T-cell (primary cell): ENCODE data around the gene AGTRAP. TPM values are rescaled to one million over a fixed set of nuclear protein-coding genes. Genes with fewer than 3 reads are reported as not detected.

Experiments
- ATAC-seq, 4 experiments: fragments of 200-7000 bp in 3 of 4; fragments of 150-1000 bp in 1 of 4; cut with Tn5 transposase; replicated peaks in 1 of 4; 1 replicate in 3 of 4; 2 replicates in 1 of 4; pipeline ENCODE4 v1.10.0; 2021; ENCODE audit warnings: moderate library complexity in 3 of 4, mild to moderate bottlenecking in 2 of 4, moderate number of reproducible peaks in 1 of 4
- CTCF ChIA-PET, 2 donors: fragments of 300-600 bp; sonication (Branson Sonifier 250); formaldehyde crosslinking; loops; one replicate each; lab custom pipeline; 2022; ENCODE audit warnings: antibody characterized with exemption in 2 of 2; lab: Charles Lee
- POLR2A ChIA-PET, 2 donors: fragments of 300-600 bp; sonication (Branson Sonifier 250); formaldehyde crosslinking; loops; one replicate each; lab custom pipeline; 2022; ENCODE audit warnings: antibody characterized with exemption in 2 of 2; lab: Charles Lee
- DNase-seq, 35 experiments: peaks; one replicate each; pipeline versions ENCODE4 v3.0.0 to v3.0.0-alpha.2; 2013 to 2023
- H3K27ac ChIP-seq: one replicate; pipeline ENCODE4 v1.5.1; 2013; ENCODE audit warnings: low read length
- H3K27me3 ChIP-seq, 2 experiments: replicated peaks in 1 of 2; 1 replicate in 1 of 2; 2 replicates in 1 of 2; pipeline versions ENCODE4 v1.6.1 to v1.7.0; 2013; ENCODE audit warnings: low read length in 1 of 2, mixed read lengths in 1 of 2; ENCODE audit not compliant: control insufficient read depth in 2 of 2, insufficient read depth in 2 of 2; ENCODE audit errors: extremely low read depth in 1 of 2
- H3K36me3 ChIP-seq, 2 donors: 1 replicate in 1 of 2; 2 replicates in 1 of 2; pipeline versions ENCODE4 v1.6.1 to v1.7.0; 2013; ENCODE audit warnings: low read length in 1 of 2; ENCODE audit not compliant: control insufficient read depth in 2 of 2, insufficient read depth in 1 of 2; ENCODE audit errors: extremely low read depth in 1 of 2
- H3K4me1 ChIP-seq, 2 experiments: 1 replicate in 1 of 2; 2 replicates in 1 of 2; pipeline versions ENCODE4 v1.6.1 to v1.7.0; 2013; ENCODE audit warnings: low read length in 2 of 2, mixed read lengths in 1 of 2; ENCODE audit not compliant: insufficient read depth in 2 of 2, control insufficient read depth in 1 of 2; ENCODE audit errors: extremely low read depth in 1 of 2
- H3K4me3 ChIP-seq, 2 donors: 1 replicate in 1 of 2; 2 replicates in 1 of 2; pipeline versions ENCODE4 v1.5.1 to v1.7.0; 2013; ENCODE audit warnings: mild to moderate bottlenecking in 2 of 2, low read length in 1 of 2, moderate library complexity in 1 of 2; ENCODE audit not compliant: control insufficient read depth in 1 of 2; ENCODE audit errors: extremely low read depth in 1 of 2
- H3K9me3 ChIP-seq: 2 replicates; pipeline ENCODE4 v1.7.0; 2013
- H3K27ac Mint-ChIP-seq, 2 donors: one replicate each; pipeline ENCODE4 v1.8.0; 2020 to 2021; ENCODE audit warnings: mild to moderate bottlenecking in 2 of 2, mixed read lengths in 2 of 2
- H3K27me3 Mint-ChIP-seq, 2 donors: one replicate each; pipeline ENCODE4 v1.8.0; 2021 to 2022; ENCODE audit warnings: mixed read lengths in 2 of 2
- H3K36me3 Mint-ChIP-seq: one replicate; pipeline ENCODE4 v1.8.0; 2021; ENCODE audit warnings: mixed read lengths
- H3K4me1 Mint-ChIP-seq, 3 donors: one replicate each; pipeline ENCODE4 v1.8.0; 2020 to 2022; ENCODE audit warnings: mixed read lengths in 3 of 3, mild to moderate bottlenecking in 1 of 3
- H3K4me3 Mint-ChIP-seq, 3 donors: one replicate each; pipeline ENCODE4 v1.8.0; 2020 to 2022; ENCODE audit warnings: mild to moderate bottlenecking in 3 of 3, mixed read lengths in 3 of 3, moderate library complexity in 3 of 3
- H3K9me3 Mint-ChIP-seq, 3 donors: one replicate each; pipeline ENCODE4 v1.8.0; 2020 to 2022; ENCODE audit warnings: mixed read lengths in 3 of 3
- WGBS: methylation state at CpG from one replicate; pipeline ENCODE4 v1.1.5; 2013; ENCODE audit warnings: missing lambda C conversion rate; ENCODE audit not compliant: insufficient coverage; 5-methylcytosine and 5-hydroxymethylcytosine counted together
- total RNA-seq, 35 experiments: library from RNA in 6 of 35; stranded (reverse) in 6 of 35; fragments of 120-200 nt in 1 of 35; gene quantifications; one replicate each; pipeline versions ENCODE4 v1.2.1 to v1.2.4 and lab custom pipeline; 2013 to 2026

The AGTRAP gene
- total RNA-seq, 5 donors from 2014 or later (not counting 1 experiment from before 2014, with no cell fraction given), result 15.8 to 30.4 (median 19.5) TPM

DNA sequence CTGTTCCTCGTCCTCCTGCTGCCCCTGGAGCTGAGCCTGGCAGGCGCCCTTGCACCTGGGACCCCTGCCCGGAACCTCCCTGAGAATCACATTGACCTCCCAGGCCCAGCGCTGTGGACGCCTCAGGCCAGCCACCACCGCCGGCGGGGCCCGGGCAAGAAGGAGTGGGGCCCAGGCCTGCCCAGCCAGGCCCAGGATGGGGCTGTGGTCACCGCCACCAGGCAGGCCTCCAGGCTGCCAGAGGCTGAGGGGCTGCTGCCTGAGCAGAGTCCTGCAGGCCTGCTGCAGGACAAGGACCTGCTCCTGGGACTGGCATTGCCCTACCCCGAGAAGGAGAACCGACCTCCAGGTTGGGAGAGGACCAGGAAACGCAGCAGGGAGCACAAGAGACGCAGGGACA is 29.6 kb upstream of the AGTRAP start:
- no peak overlapping the region for H3K27ac Mint-ChIP-seq
- H3K4me3 Mint-ChIP-seq, result no peak overlapping the region
- no peaks in the 10 kb centered on the region for H3K4me1 Mint-ChIP-seq
- ChIA-PET POLR2A (interaction anchor here in 1 of 2 donors (0.5 kb wide), 1 partner anchor 198 kb away, joined by 4 read pairs; no protein-coding TSS in a partner anchor), CTCF (no interaction called here)
- peaks cover 5 to 54% of the 10 kb centered on the region in 2 experiments for H3K27me3 ChIP-seq
- H3K27ac ChIP-seq, result no peak overlapping the region
- no peaks in the 10 kb centered on the region for H3K36me3 ChIP-seq
- H3K9me3 ChIP-seq, result no peaks in the 10 kb centered on the region
- H3K4me1 ChIP-seq, result peaks cover 0 to 5% of the 10 kb centered on the region in 2 experiments
- H3K36me3 Mint-ChIP-seq, result no peaks in the 10 kb centered on the region
- ATAC-seq (no peak), DNase-seq (no peak)
- WGBS, result 80% methylated on average over 14 of the region's 14 CpGs
- H3K4me3 ChIP-seq, result no peak overlapping the region
- H3K27me3 Mint-ChIP-seq, result peaks cover 7 to 8% of the 10 kb centered on the region in 2 donors
- H3K9me3 Mint-ChIP-seq, result no peaks in the 10 kb centered on the region

DNA sequence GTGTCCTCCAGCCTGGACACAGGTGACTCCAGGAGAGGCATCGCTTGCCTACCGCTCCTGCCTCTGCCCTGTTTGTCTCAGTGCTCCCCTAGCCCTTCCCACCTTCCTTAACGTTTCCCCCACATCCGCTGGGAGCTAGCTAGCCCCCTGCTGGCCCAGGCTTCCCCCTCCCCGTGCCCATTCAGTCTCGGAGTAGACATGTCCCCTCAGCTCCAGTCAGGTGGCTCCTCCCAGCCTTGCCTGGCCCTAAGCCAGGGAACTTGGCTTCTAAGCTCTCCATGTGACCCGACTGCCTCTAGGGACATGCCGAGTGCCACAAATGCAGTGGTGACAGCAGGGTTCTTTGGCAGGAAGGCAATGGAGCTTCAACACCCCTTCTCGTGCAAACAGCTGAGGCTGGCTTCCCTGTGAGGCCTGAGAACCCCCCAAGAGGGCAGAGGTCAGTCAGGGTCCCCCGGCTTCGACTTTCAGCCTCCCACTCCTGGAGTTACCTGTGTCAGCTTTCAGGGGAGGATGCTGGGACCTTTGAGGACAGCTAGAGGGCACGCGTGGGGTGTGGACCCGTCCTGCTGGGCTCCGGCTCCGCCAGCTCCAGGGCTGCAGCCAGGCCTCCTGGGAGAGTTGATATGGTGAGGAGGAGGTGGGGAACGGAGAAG is 28.2 kb upstream of the AGTRAP start:
- CTCF ChIA-PET, result interaction anchor here in 1 of 2 donors (0.5 to 0.9 kb wide), 3 partner anchors 44 to 476 kb away, joined by 3 to 4 read pairs (median 3); partner anchors contain the start of gene FBXO6
- H3K36me3 Mint-ChIP-seq, result no peaks in the 10 kb centered on the region
- no peak for DNase-seq
- no peak overlapping the region for H3K4me3 ChIP-seq
- H3K9me3 ChIP-seq, result no peaks in the 10 kb centered on the region
- no peak overlapping the region for H3K4me3 Mint-ChIP-seq
- H3K4me1 Mint-ChIP-seq, result no peaks in the 10 kb centered on the region
- ATAC-seq, result no peak
- no peaks in the 10 kb centered on the region for H3K36me3 ChIP-seq
- H3K9me3 Mint-ChIP-seq, result no peaks in the 10 kb centered on the region
- 66% methylated on average over 16 of the region's 17 CpGs for WGBS
- no peak overlapping the region for H3K27ac ChIP-seq
- H3K27me3 ChIP-seq, result peaks cover 2 to 55% of the 10 kb centered on the region in 2 experiments
- peaks cover 5 to 10% of the 10 kb centered on the region in 2 donors for H3K27me3 Mint-ChIP-seq
- POLR2A ChIA-PET, result no interaction called here
- no peak overlapping the region for H3K27ac Mint-ChIP-seq
- peaks cover 0 to 7% of the 10 kb centered on the region in 2 experiments for H3K4me1 ChIP-seq

DNA sequence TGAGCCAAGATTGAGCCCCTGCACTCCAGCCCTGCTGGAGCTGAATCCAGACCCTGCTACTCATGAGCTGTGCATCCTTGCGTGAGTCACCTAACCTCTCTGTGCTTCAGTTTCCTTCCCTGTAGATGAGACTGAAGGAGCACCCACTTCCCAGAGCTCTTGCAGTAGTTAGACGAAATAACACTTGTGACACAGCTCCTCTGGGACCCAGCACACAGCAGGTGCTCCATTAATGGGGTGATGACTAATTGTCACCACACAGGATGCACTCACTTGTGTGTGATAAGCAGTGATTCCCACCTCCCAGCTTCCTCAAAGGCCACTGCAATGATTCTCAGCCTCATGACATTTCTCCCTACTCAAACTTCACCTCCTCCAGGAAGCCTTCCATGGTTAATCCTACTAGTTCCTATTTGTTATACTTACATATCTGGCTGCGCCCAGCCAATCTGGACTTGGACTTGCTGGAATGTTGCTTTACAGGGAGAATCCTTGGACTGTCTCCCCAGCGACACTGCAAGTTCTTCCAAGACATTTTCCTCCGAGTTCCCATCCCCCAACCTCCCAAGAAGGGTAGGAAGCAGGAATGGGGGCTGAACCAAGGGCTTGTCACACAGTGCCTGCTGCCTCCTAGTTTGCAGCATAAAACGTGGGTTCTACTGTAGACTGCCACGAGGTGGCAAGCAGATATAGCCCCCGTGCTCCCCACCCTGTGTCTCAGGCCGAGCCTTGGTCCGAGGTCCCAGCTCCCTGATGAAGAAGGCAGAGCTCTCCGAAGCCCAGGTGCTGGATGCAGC is 27.2 kb upstream of the AGTRAP start:
- H3K9me3 Mint-ChIP-seq, result no peaks in the 10 kb centered on the region
- no peaks in the 10 kb centered on the region for H3K36me3 Mint-ChIP-seq
- no peaks in the 10 kb centered on the region for H3K4me1 Mint-ChIP-seq
- no peak for ATAC-seq
- 70% methylated on average over 7 of the region's 11 CpGs for WGBS
- ChIA-PET POLR2A (no interaction called here), CTCF (interaction anchor here in 1 of 2 donors (0.9 kb wide), 1 partner anchor 45 kb away, joined by 4 read pairs; the partner anchor contains the start of gene FBXO6)
- DNase-seq, result no peak
- no peak overlapping the region for H3K4me3 Mint-ChIP-seq
- Histone ChIP-seq H3K27me3 (peaks cover 2 to 46% of the 10 kb centered on the region in 2 experiments), H3K4me3 (no peak overlapping the region), H3K36me3 (no peaks in the 10 kb centered on the region), H3K27ac (no peak overlapping the region), H3K4me1 (peaks cover 0 to 7% of the 10 kb centered on the region in 2 experiments), H3K9me3 (no peaks in the 10 kb centered on the region)
- peaks cover 0 to 5% of the 10 kb centered on the region in 2 donors for H3K27me3 Mint-ChIP-seq
- H3K27ac Mint-ChIP-seq, result peak overlapping the region in 1 of 2 donors; percentile 52

DNA sequence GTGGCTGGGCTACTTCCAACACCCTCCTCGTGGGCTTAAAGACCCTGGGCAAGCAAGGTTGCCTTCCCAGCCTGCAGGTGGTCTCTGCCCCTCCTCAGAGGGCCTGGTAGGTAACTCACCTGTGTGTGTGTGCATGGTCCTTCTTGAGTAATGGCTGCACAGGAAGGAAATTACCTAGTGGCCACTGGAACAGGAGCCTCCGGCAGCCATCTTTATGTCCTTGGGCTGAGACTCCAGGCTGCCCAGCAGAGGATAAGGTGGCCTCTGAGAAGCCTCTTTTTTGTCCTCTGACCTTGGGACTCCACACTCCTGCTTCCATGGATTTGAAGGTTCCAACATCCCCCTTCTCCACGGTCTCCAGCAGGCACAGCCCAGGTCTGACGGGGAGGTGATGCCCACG is 24.4 kb upstream of the AGTRAP start:
- H3K4me3 Mint-ChIP-seq, result no peak overlapping the region
- ChIA-PET CTCF (no interaction called here), POLR2A (no interaction called here)
- no peak for ATAC-seq
- Histone ChIP-seq H3K36me3 (no peaks in the 10 kb centered on the region), H3K4me3 (no peak overlapping the region), H3K27ac (no peak overlapping the region), H3K9me3 (no peaks in the 10 kb centered on the region), H3K27me3 (peaks cover 2 to 26% of the 10 kb centered on the region in 2 experiments), H3K4me1 (peaks cover 0 to 7% of the 10 kb centered on the region in 2 experiments)
- no peak for DNase-seq
- 100% methylated on average over 2 of the region's 5 CpGs for WGBS
- H3K4me1 Mint-ChIP-seq, result no peaks in the 10 kb centered on the region
- no peaks in the 10 kb centered on the region for H3K9me3 Mint-ChIP-seq
- no peak overlapping the region for H3K27ac Mint-ChIP-seq
- H3K27me3 Mint-ChIP-seq, result peaks cover 0 to 1% of the 10 kb centered on the region in 2 donors
- no peaks in the 10 kb centered on the region for H3K36me3 Mint-ChIP-seq

DNA sequence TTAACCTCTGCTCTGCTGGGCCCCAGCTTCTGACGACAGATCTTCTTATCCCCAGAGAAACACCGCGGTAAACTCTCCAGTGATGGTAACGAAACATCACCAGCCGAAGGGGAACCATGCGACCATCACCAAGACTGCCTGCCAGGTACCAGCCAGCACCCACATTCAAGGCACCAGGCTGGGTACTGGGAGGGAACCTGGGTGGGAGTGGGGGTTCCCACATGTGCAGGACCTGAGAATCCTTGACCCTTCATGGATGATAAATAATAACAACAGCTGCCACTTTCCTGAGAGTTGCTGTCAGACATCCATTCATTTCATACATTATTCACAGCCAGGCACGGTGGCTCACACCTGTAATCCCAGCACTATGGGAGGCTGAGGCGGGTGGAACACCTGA is 23.7 kb upstream of the AGTRAP start:
- H3K4me3 ChIP-seq, result no peak overlapping the region
- Mint-ChIP-seq H3K9me3 (no peaks in the 10 kb centered on the region), H3K27ac (no peak overlapping the region), H3K27me3 (peaks cover 0 to 1% of the 10 kb centered on the region in 2 donors), H3K4me3 (no peak overlapping the region), H3K36me3 (no peaks in the 10 kb centered on the region), H3K4me1 (no peaks in the 10 kb centered on the region)
- ChIA-PET POLR2A (no interaction called here), CTCF (no interaction called here)
- H3K9me3 ChIP-seq, result no peaks in the 10 kb centered on the region
- H3K27ac ChIP-seq, result no peak overlapping the region
- no peak for ATAC-seq
- H3K4me1 ChIP-seq, result peaks cover 0 to 7% of the 10 kb centered on the region in 2 experiments
- DNase-seq, result no peak
- no peaks in the 10 kb centered on the region for H3K36me3 ChIP-seq
- peaks cover 2 to 26% of the 10 kb centered on the region in 2 experiments for H3K27me3 ChIP-seq
- WGBS, result 93% methylated on average over 5 of the region's 8 CpGs

DNA sequence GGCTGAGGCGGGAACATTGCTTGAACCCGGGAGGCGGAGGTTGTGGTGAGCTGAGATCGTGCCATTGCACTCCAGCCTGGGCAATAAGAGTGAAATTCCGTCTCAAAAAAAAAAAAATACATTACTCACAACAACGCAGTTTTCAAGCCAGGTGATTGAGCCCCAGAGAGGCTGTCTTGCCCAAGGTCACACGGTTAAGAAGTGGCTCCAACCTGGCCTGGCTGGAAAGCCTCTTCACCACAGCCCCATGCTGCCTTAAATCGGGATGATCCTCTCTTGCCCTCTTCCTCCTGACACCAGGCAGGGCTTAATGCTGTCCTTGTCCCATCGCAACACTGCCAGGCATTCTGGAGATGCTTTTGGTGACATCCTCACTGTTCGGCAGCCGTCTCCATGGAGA is 22.8 kb upstream of the AGTRAP start:
- Mint-ChIP-seq H3K36me3 (no peaks in the 10 kb centered on the region), H3K4me1 (no peaks in the 10 kb centered on the region), H3K27ac (no peak overlapping the region), H3K27me3 (peaks cover 0 to 1% of the 10 kb centered on the region in 2 donors), H3K9me3 (no peaks in the 10 kb centered on the region), H3K4me3 (no peak overlapping the region)
- H3K4me1 ChIP-seq, result peaks cover 0 to 4% of the 10 kb centered on the region in 2 experiments
- no peak overlapping the region for H3K27ac ChIP-seq
- H3K9me3 ChIP-seq, result no peaks in the 10 kb centered on the region
- H3K27me3 ChIP-seq, result peaks cover 2 to 22% of the 10 kb centered on the region in 2 experiments
- WGBS, result 83% methylated on average over 7 of the region's 11 CpGs
- no peak for ATAC-seq
- POLR2A ChIA-PET, result interaction anchor here in 1 of 2 donors (0.7 kb wide), 1 partner anchor 1970 kb away, joined by 3 read pairs; no protein-coding TSS in a partner anchor
- no peaks in the 10 kb centered on the region for H3K36me3 ChIP-seq
- no peak for DNase-seq
- H3K4me3 ChIP-seq, result no peak overlapping the region
- CTCF ChIA-PET, result no interaction called here
